HG02943 (cell line): Measurements from ENCODE around the gene ZCCHC18.

Experiments
- ATAC-seq: cut with Tn5 transposase; IDR thresholded peaks from one replicate; pipeline ENCODE4 v1.9.1; 2021; ENCODE audit warnings: mild to moderate bottlenecking, low read depth, moderate library complexity; ENCODE audit not compliant: unreplicated experiment

The ZCCHC18 gene

DNA sequence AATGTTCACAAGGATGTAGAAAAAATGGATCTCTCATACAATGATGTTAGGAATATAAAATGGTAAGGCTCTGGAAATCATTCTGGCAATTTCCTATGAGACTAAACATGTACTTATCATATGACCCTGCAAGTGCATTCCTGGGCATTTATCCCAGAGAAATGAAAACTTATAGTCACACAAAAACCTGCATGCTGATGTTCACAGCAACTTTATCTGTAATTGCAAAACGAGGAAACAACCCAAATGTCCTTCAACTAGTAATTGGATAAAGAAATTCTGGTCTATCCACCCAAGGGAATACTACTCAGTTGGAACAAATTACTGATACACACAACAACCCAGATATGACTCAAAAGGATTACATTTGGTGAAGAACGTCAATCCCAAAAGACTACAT lies 14.5 kb downstream of the ZCCHC18 start:
- ATAC-seq: no peak

DNA sequence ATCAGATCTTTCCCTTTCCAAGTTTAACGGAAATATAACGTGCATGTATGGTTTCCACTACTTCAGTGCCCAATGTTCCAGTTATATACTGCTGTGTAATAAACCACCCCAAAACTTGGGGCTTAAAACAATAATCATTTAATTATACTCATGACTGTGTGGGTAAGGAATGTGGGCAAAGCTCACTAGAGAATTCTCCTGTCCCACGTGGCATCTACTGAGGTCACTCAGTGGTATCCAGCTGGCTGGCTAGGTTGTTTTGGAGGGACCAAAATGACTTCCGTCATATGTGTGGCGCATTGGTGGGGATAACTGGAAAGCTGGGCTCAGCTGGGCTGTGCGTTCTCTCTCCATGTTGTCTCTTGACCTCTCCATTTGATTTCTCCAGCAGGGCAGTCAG lies 18.5 kb downstream of the ZCCHC18 start:
- no peak for ATAC-seq

GRCh38 chrX:104134583-104135261 lies 22.4 kb downstream of the ZCCHC18 start:
- ATAC-seq: no peak

- no peak for ATAC-seq
These were observed 23.4 kb downstream of the ZCCHC18 start for GRCh38 chrX:104135677-104136076.

DNA sequence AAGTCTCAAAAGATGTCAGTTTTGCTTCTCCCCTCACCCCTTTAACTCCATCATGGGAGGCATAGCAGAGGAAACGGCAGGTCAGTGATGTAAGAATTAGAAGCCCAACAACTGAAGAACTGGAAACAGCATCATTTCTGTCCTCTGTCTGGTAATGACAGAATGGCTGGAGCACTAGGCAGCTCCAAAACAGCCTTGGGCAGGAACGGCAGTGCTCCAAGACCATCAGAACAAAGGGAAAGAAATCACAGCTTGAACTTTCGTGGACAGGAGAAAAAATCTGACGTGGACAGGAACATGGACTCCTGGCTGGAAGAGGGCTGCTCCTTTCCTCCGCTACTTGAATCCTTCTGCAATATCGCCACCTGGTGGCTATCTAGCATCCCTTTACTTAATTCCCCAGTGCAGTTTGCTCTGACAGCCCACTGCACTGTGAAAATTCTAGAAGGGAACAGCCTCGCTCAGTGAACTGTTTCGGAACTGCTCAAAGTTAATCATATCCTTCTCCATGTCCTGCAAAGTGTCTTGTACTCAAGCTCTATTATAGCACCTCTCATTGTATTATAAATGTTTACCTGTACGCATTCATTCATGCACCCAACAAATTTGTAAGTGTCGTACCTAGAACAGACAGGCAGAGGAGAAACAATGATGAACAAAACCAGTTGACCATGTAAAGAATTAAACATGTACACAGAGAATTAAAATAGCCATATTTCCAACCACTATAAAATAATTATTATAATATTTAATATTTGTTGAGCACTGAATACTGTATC lies 24.1 kb downstream of the ZCCHC18 start:
- peak; percentile 94 for ATAC-seq

GRCh38 chrX:104137496-104137895 lies 25.2 kb downstream of the ZCCHC18 start:
- no peak for ATAC-seq

GRCh38 chrX:104141087-104141760 lies 28.9 kb downstream of the ZCCHC18 start:
- ATAC-seq: no peak

- no peak for ATAC-seq
These were observed 38.7 kb downstream of the ZCCHC18 start for GRCh38 chrX:104151037-104151436.

GRCh38 chrX:104156630-104157529 lies 44.6 kb downstream of the ZCCHC18 start, which contains the start of gene SLC25A53:
Gene SLC25A53 (minus strand): TSS chrX:104157009. CDS start chrX:104105257, 51,752 bp downstream.
- peak; percentile 86 for ATAC-seq
